HG02884 (cell line): Measurements from ENCODE around the gene CORO2A.

ENCODE experiments used
- ATAC-seq: cut with Tn5 transposase; IDR thresholded peaks from one replicate; pipeline ENCODE4 v1.9.1; 2021; ENCODE audit warnings: mild to moderate bottlenecking, moderate library complexity; ENCODE audit not compliant: unreplicated experiment

The CORO2A gene

DNA sequence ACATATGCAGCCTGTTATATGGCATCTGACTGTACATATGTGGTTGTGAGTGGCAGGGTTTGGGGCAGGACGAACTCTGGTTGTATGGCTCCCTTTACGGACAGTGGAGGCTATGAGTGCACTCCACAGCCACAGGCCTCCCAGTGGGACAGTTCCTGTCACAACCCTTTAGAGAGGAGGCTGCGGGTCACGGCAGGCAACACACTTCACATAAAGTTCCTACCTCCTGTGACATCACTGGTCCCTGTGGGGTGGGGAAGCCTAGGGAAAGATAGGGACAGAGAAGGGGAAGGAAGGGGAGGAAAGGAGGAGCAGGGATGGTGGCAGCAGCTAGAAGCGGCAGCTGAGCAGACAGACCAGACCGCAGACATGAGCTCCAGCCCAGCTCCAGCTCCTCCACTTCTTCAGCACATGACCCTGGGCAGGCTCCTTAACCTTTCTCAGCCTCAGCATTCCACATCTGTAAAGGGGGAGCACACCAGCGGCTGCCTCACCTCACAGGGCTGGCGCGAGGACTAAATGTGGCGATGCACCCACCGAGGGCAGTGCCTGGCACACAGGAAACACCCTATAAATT is 27.4 kb upstream of the CORO2A start:
- no peak for ATAC-seq

DNA sequence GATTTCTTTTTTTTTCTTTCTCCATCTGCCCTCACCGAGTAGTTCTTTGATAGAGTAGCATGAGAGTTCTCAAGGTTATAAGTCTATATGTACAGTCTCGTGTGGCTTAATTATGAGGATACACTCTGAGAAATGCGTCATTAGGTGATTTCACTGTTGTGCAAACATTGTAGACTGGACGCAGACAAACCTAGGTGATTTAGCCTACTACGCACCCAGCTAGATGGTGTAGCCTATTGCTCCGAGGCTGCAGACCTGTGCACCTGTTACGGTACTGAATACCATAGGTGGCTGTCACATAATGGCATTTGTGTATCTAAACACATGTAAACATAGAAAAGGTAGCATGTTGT is 26.9 kb upstream of the CORO2A start:
- no peak for ATAC-seq

DNA sequence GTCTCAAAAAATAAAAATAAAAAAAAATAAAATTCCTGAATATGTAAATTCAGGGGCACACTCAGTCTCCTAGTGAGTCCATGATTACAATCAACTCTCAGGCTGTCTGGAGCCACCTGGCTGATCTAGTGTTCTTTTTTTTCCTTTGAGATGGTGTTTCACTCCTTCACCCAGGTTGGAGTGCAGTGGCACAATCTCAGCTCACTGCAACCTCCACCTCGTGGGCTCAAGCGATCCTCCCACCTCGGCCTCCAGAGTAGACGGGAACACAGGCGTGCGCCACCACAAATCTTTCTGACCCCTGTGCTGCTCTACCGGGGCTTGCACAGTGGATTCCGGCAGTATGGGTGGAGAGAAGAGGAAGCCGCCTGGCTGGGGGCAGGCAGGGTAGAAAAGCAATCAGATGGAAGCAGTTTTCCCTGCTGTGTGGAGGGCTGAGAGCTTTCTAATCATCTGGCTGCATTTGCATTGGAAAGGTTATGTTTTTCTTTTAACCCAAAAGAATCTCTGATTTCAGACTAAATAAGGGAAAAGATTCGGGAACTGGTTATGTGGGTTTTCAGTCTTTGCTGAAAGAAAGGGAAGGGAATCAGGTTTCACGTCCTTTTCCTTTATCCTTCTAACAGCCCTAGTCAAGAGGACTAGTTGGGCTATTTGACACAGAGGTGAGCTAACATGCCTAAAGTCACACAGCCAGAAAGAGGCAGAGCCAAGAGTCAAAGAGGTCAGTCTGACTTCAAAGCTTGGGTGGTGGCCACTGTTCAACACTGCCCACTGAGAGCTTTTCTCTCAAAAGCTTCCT is 26.3 kb upstream of the CORO2A start:
- ATAC-seq = no peak

DNA sequence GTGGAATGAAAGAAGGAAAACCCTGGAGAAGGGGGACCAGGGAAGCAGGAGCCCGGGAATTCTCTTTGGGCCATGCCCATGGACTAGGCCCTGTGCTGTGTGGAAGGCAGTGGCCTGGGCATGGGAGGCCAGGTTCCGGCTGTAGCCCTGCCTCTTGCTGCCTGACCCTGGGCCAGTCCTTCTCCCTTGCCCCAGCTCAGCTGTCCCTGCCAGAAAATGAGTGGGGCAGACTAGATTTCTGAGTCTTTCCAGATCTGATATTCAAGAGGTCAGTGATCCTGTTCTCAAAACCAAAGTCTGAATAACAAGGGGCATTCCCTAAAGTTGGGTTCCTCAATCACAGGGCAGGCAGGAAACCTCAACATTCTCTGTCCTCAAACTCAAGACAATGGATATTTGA is 24.8 kb upstream of the CORO2A start:
- ATAC-seq = no peak

DNA sequence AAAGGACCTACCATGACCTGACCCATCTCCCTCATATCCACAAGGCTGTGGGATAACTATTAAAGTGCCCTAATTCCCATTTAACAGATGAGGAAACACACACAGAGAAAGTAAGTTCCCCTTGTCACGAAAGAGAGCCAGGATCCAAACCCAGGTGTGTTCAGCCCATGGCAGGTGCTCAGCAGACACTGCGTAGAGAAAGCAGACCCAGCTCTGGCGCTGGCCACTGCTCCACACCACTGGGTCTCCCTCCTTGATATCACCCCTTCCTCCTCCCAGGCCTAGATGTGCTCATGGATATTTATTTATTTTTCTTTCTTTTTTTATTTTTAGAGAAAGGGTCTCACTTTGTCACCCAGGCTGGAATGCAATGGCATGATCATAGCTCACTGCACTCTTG is 24.0 kb upstream of the CORO2A start:
- ATAC-seq = no peak

GRCh38 chr9:98215821-98216220 is 23.4 kb upstream of the CORO2A start:
- no peak for ATAC-seq

DNA sequence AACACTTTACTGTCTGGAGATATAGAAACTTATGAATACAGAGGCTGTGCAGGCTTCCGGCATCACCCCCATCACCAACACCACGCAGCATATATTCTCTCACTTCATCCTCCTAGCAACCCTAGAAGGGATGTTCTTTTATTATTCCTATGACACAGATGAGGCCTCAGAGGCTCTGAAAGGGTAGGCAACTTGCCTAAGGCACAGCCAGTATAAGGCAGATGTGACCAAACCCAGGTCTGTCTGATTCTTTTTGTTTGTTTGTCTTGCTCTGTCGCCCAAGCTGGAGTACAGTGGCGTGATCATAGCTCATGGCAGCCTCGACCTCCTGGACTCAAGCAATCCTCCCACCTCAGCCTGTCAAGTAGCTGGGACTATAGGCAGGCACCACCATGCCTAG is 22.8 kb upstream of the CORO2A start:
- no peak for ATAC-seq

DNA sequence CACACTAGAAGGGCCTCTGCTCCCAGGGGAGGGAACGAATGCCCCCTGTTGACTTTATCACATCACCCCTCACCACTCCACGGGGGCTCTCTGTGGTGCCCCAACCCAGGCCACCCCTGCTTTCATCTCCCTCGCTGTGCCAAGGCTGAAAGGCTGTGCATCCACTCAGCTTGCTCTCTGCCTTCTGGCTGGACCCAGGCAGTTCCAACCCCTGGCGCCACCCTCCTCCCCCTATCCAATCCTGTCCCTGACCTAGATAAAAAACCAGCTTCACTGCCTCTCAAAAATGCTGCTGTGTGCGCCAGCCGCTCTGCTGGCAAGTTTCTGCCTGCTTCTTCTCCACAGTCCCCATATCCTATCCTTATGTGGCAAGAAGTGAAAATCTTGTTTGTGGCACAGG is 22.4 kb upstream of the CORO2A start:
- ATAC-seq = no peak

- ATAC-seq = no peak
Observed at GRCh38 chr9:98211260-98211659, 18.8 kb upstream of the CORO2A start.

- ATAC-seq = no peak
Observed at GRCh38 chr9:98210435-98210834, 18.0 kb upstream of the CORO2A start.

DNA sequence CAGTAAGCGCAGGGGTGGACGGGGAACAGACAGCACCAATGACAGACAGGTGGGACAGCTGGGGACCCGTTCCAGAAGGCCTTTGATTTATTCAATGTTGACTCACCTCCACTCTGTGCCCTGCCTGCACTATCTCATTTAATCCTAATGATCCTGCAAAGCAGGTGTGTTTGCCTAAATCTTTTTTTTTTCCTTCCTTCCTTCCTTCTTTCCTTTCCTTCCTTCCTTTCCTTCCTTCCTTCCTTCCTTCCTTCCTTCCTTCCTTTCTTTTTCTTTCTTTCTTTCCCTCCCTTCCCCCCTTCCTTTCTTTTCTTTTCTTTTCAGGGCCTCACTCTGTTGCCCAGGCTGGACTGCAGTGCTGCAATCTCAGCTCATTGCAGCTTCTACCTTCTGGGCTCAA is 17.1 kb upstream of the CORO2A start:
- no peak for ATAC-seq

- ATAC-seq = no peak
Observed at GRCh38 chr9:98208635-98209034, 16.2 kb upstream of the CORO2A start.

DNA sequence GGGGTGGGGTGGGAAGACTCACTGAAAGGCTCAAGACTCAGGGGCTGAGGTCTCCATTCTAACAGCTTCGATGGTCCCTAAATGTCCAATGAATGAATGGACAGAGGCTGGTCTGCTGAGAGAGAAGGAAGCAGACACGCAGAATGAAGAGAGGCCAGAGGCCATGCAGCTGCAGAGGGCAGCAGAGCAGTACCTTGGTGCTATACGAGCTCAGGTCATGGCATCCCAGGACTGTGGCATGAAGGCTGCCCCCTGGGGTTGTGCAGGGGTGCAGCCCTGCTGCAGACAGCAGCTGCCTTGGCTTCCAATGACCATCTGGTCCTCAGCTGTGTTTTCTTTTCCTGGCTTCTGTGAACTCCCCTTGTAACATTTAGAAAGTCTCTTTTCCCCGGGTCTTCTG is 15.2 kb upstream of the CORO2A start:
- no peak for ATAC-seq

- ATAC-seq = no peak
Observed at GRCh38 chr9:98206754-98207153, 14.3 kb upstream of the CORO2A start.

GRCh38 chr9:98204692-98205091 is 12.3 kb upstream of the CORO2A start:
- ATAC-seq = no peak

DNA sequence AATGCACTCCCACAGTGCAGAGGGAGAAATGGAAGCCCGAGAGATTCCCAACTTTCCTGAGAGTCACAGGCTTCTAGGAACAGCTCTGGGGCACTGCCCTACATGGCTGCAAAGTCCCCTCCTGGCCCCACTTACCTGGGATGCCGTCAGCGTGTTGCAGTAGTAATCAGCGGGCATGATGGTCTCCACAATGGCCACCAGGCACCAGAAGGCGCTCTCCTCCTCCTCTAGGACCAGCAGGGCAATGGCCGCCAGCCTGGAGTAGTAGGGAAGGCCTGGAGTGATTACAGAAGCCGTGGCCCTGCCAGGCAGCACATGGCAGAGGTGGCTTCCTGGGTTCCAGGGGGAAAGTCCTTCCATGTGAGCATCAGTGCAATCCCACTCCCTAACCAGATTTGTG is 10.7 kb upstream of the CORO2A start:
- ATAC-seq = no peak

DNA sequence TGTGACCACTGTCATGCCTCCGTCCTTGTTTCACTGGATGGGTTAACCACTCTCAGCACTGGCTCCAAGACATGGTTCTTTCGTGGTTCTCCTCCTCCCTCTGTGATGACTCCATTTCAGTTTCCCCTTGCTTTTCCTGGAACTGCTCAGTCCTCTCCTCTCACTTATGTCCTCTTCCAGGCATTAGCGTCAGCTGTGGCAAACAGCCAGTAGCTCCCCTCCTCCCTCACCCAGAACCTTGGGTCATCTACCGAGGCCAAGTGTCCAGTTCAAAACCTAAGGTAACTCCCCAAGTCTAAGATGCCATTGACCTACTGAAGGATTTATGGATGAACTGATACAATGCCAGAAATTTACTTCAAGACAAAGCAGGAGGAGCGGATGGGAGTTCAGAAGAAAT is 9.8 kb upstream of the CORO2A start:
- ATAC-seq = no peak

DNA sequence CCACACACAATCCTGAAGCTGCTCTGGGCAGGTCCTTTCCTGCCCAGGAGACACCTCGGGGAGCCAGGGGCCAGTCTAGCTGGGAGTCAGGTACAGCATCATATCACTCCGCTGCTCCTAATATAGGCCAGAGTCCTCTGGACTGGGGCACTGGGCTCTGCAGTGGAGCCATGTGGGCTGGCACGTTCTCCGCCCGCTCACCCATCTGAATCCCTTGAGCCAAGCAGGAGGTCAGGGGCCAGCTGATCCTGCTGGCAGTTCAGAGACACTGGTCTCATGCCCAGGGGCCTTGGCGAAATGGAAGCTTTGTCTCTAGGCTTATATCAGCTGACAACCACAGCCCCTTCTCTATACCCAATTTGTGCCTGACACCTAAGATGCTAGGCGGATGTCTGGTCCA is 9.3 kb upstream of the CORO2A start:
- ATAC-seq = no peak

DNA sequence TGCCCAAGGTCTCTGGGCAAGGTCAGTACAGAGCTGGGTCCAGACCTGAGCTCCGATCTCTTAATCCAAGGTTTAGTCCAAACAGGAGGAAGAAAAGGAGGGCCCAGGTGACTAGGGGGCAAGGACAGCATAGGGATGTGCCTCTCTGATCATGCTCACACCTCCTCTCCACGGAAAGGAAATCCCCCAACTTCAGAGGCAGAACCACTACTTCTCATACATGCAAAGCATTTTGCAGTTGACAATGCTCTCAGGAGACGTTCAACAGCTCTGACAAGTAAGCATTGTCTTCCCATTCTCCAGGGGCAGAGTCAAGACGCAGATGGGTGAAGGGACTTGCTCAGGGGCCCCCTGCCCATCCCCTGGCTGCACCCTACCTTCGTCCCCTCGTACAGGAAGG is 8.7 kb upstream of the CORO2A start:
- ATAC-seq = no peak

GRCh38 chr9:98199388-98200033 is 7.1 kb upstream of the CORO2A start:
- no peak for ATAC-seq

DNA sequence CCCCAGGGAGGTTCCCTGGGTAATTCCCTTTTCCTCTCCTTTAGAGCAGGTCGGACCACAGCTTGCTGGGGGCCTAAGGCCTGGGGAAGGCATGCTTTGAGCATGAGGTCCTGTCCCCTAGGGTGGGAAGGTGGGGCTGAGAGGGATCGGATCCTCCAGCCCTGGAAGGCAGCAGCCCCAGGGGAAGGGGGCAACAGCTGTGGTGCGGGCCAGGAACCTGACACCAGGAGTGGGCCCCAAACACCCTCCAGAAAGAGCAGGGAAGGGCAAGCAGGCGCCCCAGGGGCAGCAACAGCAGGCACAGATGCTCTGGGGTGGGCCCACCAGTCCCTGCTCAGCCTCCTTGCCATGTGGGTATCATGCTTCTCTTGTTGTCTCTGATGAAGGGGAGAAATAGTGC is 3.2 kb upstream of the CORO2A start:
- ATAC-seq = no peak

DNA sequence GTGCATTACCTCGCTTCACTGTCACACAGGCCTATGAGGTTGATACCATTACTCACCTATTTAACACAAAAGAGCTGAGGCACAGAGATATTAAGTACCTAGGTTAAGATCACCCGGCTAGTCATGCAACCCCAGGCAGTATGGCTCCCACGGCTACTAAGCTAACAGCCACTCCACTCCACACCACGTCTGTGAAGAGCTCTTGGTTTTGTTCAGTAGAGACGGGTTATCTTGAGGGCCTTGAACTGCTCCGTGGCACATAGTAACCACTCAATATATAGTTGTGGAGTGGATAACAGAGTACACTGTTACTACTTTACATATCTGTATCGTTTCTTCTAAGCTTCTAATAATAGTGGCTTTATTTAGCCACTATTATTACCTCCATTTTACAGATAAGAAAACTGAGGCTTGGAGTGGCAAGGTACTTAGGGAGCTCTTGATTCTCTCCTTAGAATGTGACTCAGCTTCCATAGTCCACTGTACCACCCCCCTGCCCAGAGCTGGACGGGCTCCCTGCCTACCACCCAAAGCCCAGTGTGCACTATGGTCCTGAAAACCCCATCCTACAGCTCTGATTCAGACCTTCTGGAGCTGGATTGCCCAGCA is 1.0 kb upstream of the CORO2A start:
- no peak for ATAC-seq
